Stimulated activated naive CD8-positive, alpha-beta T cell treated with anti-CD3 and anti-CD28 coated beads, Interleukin-15, Interleukin-2, amounts not matched to agents 100 U/mL and 50 U/mL, for 24 hours (primary cell): ENCODE results near the gene AUTS2.

Experiments used
- ATAC-seq: fragments of 150-1000 bp; cut with Tn5 transposase; one replicate; pipeline ENCODE4 v1.10.0; 2021
- DNase-seq: peaks from one replicate; pipeline ENCODE4 v3.0.0; 2021

The AUTS2 gene

DNA sequence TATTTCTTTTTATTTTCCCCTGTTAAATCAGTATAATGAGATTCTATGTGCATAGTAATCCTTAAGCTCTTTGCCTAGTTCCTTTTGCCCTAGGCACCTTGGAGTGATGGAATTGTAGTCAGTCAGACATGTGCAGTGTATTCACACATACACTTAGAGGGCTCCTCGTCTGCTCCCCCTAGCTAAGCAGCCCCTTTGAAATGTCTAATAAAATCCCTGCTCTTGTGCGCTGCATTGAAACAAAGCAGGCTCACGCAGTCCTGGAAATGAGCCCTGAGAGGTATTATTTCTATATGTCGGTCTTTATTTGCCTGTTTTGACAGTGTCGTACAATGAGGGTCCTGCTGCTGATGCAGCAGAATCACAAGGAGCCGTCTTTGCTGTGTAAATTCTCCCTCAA lies 258.7 kb downstream of the AUTS2 start:
- no peak for ATAC-seq
- no peak for DNase-seq

DNA sequence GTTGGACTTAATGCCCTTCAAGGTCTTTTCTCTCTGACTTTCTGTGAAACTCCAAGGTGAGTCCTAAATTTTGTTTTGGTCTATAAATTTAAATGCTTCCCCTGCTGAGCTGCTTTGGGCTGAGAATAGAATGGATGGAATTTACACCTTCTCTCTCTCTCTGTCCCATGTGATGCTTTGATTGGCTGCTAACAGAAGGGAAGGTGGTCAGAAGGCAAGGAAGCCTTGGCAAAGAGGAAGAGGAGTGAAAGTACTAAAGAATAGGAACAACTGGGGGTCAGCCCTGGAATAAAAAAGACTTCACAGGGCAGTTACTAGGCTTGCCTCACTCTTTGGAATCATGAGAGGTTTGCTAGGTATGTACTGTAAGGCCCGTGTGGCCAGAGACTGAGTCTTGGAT lies 260.2 kb downstream of the AUTS2 start:
- DNase-seq (no peak), ATAC-seq (no peak)

DNA sequence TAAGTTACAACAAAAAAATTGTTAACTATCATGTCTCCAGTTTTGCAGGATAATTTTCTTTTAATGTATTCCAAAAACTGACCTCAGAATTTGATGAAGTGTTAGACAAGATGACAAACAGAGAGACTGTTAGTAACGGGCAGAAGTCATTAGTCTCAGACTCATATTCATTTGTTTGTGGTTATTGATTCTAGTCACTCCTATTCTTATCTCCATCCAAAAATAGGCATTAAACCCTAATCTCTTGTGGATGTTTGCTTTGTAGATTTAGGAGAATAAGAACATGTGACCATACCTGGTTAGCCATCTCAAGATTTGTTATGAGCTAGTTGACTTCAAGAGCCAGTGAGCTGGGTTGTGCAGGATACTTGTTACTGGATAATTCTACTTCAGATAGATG lies 261.1 kb downstream of the AUTS2 start:
- ATAC-seq = no peak
- no peak for DNase-seq

DNA sequence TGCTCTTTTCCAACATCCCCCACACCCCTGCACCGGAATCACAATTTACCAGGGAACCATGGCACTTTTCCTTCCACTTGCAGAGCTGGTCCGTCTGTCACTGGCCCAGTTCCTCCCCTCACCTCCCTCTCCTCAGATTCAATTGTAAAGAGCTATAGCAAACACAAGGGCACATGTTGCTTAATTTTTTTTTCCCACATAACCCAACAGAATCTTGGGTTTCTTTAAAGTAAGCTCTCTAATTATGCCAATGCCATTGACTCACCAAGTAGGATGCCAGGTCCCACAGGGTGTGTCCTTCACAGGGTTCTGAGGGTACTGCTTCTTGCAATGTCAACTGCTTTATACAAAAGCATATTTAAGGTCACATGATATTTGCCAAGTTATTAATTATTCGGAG lies 262.2 kb downstream of the AUTS2 start:
- DNase-seq (no peak), ATAC-seq (no peak)

DNA sequence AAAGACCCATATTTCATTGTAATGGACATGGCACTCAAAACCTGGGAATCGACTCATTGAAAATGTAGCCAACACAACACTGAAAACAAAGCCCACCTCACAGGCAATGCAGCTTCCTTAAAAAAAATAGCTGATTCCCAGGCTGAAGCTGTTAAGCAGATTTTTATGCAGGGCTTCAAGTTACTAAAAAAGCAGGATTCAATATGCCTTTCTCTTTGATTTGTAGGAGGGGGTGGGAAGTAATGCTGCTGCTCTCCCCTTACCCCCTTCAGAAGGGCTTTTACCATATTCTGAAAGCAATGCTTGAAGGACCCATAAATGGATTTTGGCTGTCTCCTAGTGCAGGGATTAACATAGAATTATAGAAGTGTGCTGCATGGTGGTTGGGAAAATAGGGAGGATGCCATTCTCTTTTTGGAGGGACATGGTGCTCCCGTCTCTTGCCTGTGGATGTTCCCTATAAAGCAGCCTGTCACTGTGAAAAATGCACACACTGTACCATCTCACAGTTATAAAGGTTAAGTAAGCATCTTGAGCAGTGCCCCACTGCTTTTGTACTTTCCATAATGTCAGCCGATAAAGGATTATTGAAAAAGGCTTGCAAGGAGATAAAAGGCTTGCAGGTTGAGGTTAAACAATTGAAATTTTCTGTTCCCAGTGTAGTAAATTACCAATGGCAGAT lies 262.8 kb downstream of the AUTS2 start:
- ATAC-seq = no peak
- no peak for DNase-seq

DNA sequence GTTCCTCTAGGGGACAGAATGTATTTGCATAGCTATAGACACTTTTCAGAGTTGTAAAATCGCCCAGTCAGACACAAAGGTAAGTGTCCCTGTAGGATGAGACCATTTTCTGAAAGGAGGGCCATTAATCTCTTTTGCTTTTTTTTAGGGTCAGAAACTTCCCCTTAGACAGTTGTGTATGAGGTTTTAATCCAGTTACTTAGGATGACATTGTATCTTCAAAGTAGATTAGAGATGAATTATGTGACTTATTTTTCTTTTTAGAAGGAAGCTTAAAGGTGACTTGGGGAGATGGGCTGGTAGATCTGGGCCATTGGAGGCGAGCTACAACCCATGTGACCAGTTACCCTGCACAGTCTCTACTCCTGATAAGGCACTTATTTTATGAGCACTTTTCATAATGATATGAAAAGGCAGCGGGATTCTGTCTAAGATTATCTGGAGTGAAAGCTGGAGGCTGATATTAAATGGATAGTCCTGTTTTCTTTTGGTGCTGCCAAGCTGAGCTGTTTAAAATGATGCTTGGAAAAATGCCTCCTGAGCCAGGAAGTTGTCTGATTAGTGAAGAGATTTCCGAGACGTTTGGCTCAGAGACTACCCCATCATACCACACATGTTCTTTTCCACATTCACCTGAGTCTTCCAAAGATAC lies 264.3 kb downstream of the AUTS2 start:
- DNase-seq = no peak
- ATAC-seq = no peak

DNA sequence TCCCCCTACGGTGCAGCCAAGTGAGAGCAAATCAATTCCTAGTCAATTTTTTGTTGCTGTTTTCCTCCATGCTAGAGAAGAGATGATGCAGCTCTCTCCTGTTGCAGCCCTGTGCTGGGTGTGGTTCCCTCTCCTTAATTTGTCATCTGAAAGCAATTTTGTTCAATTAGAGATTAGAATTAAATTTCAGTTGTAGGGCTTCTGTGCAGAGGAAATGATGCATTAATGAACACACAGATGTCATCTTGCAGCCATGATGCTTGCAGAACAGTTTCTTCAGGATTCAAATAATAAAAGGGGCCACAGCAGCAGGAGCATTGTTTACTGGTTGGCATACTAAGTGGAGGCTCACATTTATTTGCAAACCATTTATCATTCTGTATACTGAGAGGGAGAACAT lies 266.0 kb downstream of the AUTS2 start:
- DNase-seq = no peak

DNA sequence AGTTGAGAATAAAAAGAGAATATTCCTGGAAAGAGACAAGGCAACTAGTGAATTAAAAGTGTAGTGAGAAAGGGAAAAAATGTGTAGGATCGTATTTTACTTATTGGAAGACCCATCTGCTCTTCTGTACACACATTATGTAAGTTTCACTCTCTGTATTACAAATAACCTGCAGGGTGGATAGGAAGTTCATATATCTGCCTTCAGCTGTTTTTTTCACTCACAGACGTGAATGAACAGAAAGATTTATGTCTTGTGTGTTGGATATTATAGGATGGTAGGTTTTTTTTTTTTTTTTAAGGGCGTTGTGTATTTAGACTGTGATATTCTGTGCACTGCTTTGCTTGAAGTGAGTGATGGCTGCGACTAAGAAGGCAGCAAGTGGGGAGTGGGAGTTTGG lies 266.5 kb downstream of the AUTS2 start:
- DNase-seq (no peak), ATAC-seq (no peak)

More for the DNA sequence above, 266.0 kb downstream of the AUTS2 start:
- no peak for ATAC-seq

DNA sequence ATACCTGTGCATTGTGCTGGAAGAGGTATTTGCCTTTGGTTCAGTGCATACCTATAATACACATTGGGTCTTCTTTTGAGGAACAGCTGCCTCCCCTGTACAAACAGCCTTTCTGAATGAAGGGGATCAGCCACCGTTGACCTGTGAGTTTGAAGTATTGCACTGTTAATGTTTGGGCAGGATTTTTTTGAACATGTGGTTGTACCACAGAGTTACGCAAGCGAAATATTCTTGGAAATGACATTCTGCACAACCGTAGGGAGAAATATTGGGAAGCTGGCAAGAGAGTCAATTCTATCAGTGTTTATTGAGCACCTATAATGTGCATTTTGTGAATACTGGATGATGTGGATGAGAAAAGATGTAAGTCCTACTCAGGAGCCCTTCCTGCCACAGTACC lies 270.6 kb downstream of the AUTS2 start:
- no peak for ATAC-seq

DNA sequence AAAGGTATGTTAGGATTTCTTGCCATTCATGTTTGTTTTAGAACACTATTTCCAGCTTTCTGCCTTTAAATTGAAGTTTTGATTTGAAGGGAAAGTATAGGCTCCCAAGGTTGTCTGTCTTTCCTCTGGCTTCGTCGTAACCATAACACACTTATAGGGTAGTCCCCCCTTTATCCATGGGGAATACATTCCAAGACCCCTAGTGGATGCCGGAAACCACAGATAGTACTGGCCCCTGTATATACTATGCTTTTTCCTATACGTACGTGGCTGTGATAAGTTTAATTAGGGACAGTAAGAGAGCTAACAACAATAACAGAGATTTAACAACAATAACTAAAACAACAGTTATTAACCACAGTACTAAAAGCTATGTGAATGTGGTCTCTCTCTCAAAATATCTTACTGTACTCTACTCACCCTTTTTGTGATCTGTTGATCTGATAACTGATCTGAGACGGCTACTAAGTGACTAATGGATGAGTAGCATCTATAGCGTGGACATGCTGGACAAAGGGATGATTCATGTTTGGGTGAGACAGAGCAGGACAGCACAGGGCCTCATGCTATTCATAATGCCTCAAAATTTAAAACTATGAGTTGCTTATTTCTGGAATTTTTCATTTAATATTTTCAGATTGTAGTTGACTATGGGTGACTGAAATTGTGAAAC lies 273.1 kb downstream of the AUTS2 start:
- ATAC-seq = no peak
- no peak for DNase-seq

More for the DNA sequence above, 270.6 kb downstream of the AUTS2 start:
- no peak for DNase-seq

DNA sequence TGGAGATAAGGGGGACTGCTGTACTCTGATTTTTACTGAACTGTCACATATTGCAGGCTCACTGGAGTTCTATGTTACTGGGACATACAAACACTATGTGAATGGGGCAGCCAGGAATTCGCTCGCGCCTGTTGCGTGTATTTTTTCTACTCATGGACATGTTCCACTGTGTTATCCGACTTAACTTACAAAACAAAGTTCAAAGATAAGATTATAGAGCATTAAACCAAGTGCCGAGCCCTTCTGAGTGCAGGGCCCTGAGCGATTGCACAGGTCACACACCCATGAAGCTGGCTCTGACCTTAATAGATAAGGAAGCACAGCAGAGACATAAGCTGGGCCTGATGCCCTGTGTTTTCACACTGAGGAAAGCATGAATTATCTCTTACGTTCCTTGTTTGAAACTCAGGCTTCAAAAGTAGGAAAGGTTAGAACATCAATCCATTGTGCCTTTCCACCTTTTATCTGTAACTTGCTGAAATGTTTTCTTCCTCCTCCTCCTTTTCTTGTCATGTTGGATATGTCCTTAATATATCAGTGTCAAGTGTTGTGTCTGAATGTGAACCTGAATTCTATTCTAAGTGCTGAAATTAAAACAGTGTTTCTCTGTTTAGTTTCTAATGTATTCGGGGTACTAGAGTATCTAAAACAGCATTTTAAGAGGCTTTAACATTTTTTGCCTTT lies 273.8 kb downstream of the AUTS2 start:
- DNase-seq = no peak
- no peak for ATAC-seq

DNA sequence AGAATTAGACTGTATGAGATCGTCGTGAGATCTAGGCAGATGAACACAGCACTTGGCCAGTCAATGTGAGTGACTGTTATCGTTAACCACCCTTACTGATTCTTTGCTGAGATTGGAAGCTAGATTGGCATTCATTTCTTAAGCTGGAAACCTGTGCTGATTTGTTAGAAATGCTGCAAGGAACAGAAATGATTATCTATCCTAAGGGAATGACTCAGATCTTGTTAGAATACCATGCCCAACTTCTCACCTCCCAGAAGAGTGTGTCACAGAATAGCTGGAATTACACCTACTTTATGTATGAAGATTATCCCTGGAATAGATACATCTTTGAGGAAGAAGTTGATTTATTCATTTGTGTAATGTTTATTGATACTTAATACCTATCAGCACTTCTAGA lies 275.2 kb downstream of the AUTS2 start:
- ATAC-seq = no peak
- DNase-seq = no peak

DNA sequence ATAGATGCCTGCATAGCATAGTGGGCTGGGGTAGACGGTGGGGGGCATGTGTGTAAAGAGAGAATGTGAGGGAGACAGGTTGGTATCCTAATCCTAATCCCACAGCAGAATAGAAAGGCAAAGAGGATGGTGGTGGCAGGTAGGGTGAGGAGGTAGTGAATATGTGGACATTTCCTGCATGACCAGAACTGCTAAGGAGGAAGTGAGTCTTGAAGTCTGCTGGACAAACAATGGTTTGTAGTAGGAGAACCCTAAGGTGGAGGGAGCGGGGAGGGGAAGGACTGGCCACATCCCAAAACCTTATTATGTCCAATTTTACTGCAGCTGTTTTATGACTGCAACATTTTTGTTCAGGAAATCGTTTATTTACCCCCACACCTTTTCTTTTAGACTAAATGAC lies 279.7 kb downstream of the AUTS2 start:
- DNase-seq = no peak

DNA sequence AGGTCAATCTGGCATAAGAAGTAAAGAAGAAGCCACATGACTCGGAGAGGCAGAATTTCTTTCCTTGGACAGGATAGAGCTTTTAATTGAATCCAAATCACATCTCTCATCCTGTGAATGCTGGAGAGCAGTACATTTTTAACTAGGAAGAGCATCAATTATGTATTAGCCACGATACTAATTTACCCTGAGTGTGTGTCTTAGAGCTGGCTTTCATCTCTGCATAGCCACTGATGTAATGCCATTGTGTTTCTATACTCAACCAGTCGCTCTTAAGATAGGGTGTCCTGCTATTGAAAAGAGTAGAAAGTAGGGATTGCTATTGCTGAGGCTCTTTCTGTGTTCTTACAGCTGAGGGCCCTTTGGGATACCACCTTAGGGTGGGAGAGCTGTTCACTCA lies 280.3 kb downstream of the AUTS2 start:
- no peak for DNase-seq
- ATAC-seq = no peak

More for the DNA sequence above, 279.7 kb downstream of the AUTS2 start:
- ATAC-seq = no peak

DNA sequence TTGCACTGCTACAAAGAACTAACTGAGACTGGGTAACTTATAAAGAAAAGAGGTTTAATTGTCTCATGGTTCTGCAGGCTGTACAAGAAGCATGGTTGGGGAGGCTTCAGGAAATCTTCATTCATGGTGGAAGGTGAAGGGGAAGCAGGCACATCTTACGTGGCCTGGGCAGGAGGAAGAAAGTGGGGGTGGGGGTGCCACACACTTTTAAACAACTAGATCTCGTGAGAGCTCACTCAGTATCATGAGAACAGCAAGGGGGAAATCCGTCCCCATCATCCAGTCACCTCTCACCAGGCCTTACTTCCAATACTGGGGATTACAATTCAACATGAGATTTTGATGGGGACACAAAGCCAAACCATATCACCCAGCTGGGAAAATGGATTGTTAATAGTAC lies 281.7 kb downstream of the AUTS2 start:
- no peak for ATAC-seq
- no peak for DNase-seq

DNA sequence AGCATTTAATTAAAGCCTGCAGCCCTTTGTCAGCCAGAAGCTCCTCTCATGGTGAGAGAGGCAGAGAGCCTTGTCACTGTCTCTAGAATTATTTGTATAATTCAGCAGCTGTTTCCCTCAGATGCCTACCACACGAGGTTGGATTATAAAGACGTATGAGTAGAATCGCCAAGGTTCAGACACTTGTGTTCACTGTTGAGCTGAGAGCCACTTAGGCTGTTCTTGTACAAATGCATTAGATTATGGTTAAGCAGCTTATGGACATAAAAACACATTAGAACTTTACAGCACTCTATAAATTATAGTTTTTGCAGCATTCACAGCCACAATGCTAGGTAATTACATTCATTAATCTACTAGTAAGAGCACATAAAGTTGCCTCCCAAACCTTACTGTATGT lies 282.6 kb downstream of the AUTS2 start:
- DNase-seq (no peak), ATAC-seq (no peak)

DNA sequence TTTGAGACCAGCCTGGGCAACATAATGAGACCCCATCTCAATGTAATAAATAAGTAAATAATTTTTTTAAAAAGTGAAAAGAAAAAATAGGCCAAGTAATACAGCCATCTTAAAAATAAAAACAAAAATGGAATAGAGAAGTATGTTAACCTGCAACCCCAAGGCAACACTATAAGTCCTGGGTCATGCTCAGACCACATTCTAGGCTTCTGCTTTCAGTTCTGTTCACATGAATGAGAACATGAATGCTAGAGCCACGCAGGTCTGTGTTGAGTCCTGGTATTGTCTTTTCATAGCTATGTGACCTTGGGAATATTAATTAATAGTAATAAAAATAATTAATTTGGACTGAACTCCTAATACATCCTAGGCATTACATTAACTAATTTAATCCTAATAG lies 284.0 kb downstream of the AUTS2 start:
- no peak for ATAC-seq
- no peak for DNase-seq

DNA sequence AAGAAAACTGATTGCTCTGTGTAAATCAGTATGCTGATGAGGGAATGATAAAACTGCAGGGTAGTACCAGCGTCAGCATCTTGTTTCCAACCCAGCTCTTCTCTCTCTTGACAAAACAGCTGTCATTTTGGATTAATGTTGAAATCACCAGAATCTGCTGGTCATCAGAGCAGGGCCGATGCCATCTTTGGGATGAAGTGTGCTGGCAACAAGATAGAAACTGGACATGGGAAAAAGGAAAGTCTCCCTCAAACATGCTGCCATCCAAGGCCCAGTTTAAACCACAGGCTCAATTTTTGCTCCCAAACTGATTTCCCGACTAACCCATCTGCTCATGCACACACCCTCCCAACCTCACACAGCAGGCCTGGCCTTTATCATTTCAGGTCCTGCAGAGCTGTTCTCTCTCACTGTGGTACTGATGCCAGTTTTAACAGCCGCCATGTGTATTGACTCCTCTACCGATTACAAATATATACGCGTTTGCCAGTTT lies 285.2 kb downstream of the AUTS2 start:
- DNase-seq = no peak

DNA sequence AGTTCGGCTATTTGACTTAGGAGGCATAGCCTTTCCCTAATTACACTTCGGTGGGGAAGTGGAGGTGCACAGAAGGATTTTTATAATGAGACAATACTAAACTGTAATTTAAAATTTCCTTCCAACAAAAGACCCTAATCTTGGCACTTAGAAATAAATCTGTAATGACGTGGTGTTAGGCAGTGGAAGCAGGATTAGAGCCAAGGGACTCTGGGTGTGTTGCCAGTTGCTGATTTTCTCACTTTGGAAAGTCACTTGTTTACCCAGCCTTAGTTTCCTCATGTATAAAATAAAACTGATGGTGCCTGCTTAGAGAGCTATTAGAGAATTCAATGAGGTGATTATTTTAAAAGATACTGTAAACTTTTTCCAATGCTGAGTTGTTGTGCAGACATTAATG lies 287.2 kb downstream of the AUTS2 start:
- DNase-seq = no peak

More for the DNA sequence above, 285.2 kb downstream of the AUTS2 start:
- no peak for ATAC-seq

DNA sequence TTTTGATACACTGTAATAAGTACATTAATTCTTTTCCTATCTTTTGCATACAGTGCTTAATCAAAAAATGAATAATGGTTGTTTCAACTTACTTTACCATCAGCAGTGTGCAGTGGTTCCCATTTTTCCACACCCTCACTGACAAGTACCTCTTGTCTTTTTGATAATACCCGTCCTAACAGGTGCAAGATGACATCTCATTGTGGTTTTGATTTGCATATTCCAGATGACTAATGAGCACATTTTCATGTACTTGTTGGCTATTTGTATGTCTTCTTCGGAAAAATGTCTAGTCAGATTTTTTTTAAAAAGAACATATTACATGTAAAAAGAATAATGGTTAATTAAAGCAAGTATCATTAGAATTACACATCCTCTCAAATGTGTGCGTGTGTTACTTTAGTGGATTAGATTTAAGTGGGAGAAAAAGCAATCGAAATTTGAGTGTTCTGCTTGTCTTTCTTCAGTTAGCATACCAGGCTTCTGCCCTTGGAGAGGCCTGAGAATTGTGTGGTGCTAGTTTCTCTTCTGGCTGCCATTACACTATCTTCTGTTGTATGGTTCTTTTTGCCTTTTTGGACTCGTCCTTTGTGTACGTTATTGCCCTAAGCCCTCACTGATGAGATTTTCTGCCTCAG lies 291.2 kb downstream of the AUTS2 start:
- DNase-seq (no peak), ATAC-seq (no peak)

More for the DNA sequence above, 287.2 kb downstream of the AUTS2 start:
- no peak for ATAC-seq

DNA sequence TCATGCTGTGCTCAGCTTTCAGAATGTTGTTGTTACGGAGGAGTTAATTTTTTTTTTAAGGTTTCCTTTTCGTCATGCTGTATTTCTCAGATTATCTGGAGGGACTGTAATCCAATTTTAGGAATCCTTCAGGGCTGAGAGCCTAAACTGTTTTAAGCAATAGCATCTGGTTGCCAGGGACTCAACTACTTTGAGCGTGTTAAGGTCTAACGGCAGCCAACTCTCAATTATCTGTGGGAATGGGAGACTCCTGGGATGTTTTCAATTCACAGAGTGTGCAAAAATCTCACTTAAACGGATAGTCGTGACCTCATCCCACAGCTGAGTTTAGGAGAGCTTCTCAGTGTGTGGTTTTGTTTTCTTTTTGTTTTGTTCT lies 291.7 kb downstream of the AUTS2 start:
- ATAC-seq (no peak), DNase-seq (no peak)

DNA sequence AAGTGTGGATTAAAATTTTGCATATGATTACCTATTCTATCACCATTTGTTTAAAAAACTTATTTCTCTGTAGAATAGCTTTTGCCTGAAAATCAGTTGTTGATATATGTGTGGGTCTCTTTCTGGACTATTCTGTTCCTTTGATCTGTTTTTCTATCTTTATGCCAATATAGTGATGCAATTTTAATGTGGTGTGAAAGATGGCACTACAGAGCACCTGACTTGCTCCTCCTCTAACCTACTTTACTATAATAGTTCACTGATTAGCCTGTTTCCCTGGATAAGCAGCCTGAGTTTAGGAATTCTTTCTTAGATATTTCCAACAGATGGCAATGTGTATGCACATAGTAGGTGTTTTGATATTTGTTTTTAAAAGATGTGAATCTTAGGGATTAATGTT lies 294.5 kb downstream of the AUTS2 start:
- ATAC-seq (no peak), DNase-seq (no peak)
